Neural cell (in vitro differentiated cells): ENCODE data around the gene OXSR1. TPM values are rescaled to one million over a fixed set of nuclear protein-coding genes. Genes with fewer than 3 reads are reported as not detected.

Experiments
- H2AFZ ChIP-seq: fragments of 200-600, 300-800 bp; sonication (generic), shearing (Covaris generic); 2 replicates; pipeline ENCODE4 v1.6.0; 2014; ENCODE audit warnings: low read depth, mild to moderate bottlenecking, antibody characterized with exemption, low read length, moderate library complexity
- H3F3A ChIP-seq: fragments of 200-600 bp; shearing (Covaris generic); 2 replicates; pipeline ENCODE4 v1.6.1; 2016; ENCODE audit warnings: mild to moderate bottlenecking, moderate library complexity, mixed read lengths, antibody characterized with exemption, low read length; ENCODE audit not compliant: insufficient read depth, poor library complexity, severe bottlenecking
- H3K27ac ChIP-seq: fragments of 200-600, 300-800 bp; sonication (generic), shearing (Covaris generic); 2 replicates; pipeline ENCODE4 v1.5.1; 2014; ENCODE audit warnings: mild to moderate bottlenecking, low read length, moderate library complexity
- H3K27me3 ChIP-seq: fragments of 300-800, 200-600 bp; sonication (generic), shearing (Covaris generic); 2 replicates; pipeline ENCODE4 v1.6.0; 2014; ENCODE audit warnings: mild to moderate bottlenecking, low read depth, low read length, moderate library complexity; ENCODE audit not compliant: insufficient read depth
- H3K36me3 ChIP-seq: fragments of 300-800, 200-600 bp; sonication (generic), shearing (Covaris generic); 2 replicates; pipeline ENCODE4 v1.5.1; 2014; ENCODE audit warnings: mild to moderate bottlenecking, antibody characterized with exemption, low read length, moderate library complexity; ENCODE audit not compliant: insufficient read depth
- H3K4me2 ChIP-seq: fragments of 300-800, 200-600 bp; sonication (generic), shearing (Covaris generic); 2 replicates; pipeline ENCODE4 v1.6.0; 2014; ENCODE audit warnings: mild to moderate bottlenecking, low read length
- H3K4me3 ChIP-seq: fragments of 300-800, 200-600 bp; sonication (generic), shearing (Covaris generic); 2 replicates; pipeline ENCODE4 v1.5.1; 2014; ENCODE audit warnings: mild to moderate bottlenecking, low read length, moderate library complexity
- H3K79me2 ChIP-seq: fragments of 200-600 bp; shearing (Covaris generic); replicated peaks from 2 replicates; pipeline ENCODE4 v1.6.0; 2014; ENCODE audit warnings: mild to moderate bottlenecking, low read length, moderate library complexity; ENCODE audit not compliant: insufficient read depth
- H3K9ac ChIP-seq: fragments of 300-800, 200-600 bp; sonication (generic), shearing (Covaris generic); 2 replicates; pipeline ENCODE4 v1.6.1; 2016; ENCODE audit warnings: mild to moderate bottlenecking, low read length, mixed read lengths
- H3K9me2 ChIP-seq: fragments of 200-600 bp; shearing (Covaris generic); 2 replicates; pipeline ENCODE4 v1.6.1; 2016; ENCODE audit warnings: mild to moderate bottlenecking, low read length, mixed read lengths; ENCODE audit not compliant: insufficient read depth
- H3K9me3 ChIP-seq: fragments of 200-600, 300-800 bp; sonication (generic), shearing (Covaris generic); 2 replicates; pipeline ENCODE4 v1.6.1; 2016; ENCODE audit warnings: mild to moderate bottlenecking, mixed run types, low read length, moderate library complexity, mixed read lengths
- H4K20me1 ChIP-seq: fragments of 200-600 bp; shearing (Covaris generic); 2 replicates; pipeline ENCODE4 v1.6.1; 2016; ENCODE audit warnings: mild to moderate bottlenecking, mixed run types; ENCODE audit not compliant: insufficient read depth
- EP300 ChIP-seq: fragments of 450-650 bp; conservative IDR thresholded peaks from 2 replicates; pipeline ENCODE4 v1.6.1; 2014; ENCODE audit warnings: antibody characterized with exemption, mild to moderate bottlenecking, moderate library complexity; ENCODE audit not compliant: poor library complexity, severe bottlenecking
- EZH2 ChIP-seq: fragments of 200-600, 300-800 bp; shearing (Covaris generic), sonication (generic); IDR thresholded peaks from 2 replicates; pipeline ENCODE4 v1.6.1; 2014; ENCODE audit warnings: antibody characterized with exemption, low read length, borderline replicate concordance, mild to moderate bottlenecking; ENCODE audit not compliant: insufficient read depth, poor library complexity, severe bottlenecking
- MXI1 ChIP-seq: fragments of 450-650 bp; conservative IDR thresholded peaks from 2 replicates; pipeline ENCODE4 v1.6.1; 2014; ENCODE audit warnings: antibody characterized with exemption, mild to moderate bottlenecking; ENCODE audit not compliant: poor library complexity, severe bottlenecking
- POLR2AphosphoS5 ChIP-seq: IDR thresholded peaks from 2 replicates; pipeline ENCODE4 v1.6.1; 2012
- RAD21 ChIP-seq: fragments of 450-650 bp; conservative IDR thresholded peaks from 2 replicates; pipeline ENCODE4 v1.6.1; 2014; ENCODE audit warnings: antibody characterized with exemption, mild to moderate bottlenecking, moderate library complexity
- SMC3 ChIP-seq: fragments of 450-650 bp; conservative IDR thresholded peaks from 2 replicates; pipeline ENCODE4 v1.6.1; 2014; ENCODE audit warnings: antibody characterized with exemption, mild to moderate bottlenecking, moderate library complexity; ENCODE audit not compliant: poor library complexity
- TAF1 ChIP-seq: IDR thresholded peaks from 2 replicates; pipeline ENCODE4 v1.6.1; 2012; ENCODE audit warnings: low read depth
- polyA plus RNA-seq: library from polyadenylated mRNA; depleted of rRNA; stranded (reverse); fragments of >200 nt; gene quantifications from 2 replicates; pipeline ENCODE4 v1.2.3, GENCODE V29; 2014
- TF ChIP-seq, protein P1 (sequence below): fragments of 450-650 bp; IDR thresholded peaks from 2 replicates; pipeline ENCODE4 v1.5.1; 2014; ENCODE audit warnings: antibody characterized with exemption, mild to moderate bottlenecking, moderate library complexity; ENCODE audit not compliant: poor library complexity, severe bottlenecking
- TF ChIP-seq, protein P2 (sequence below): IDR thresholded peaks from 2 replicates; pipeline ENCODE4 v1.6.1; 2012; ENCODE audit warnings: borderline replicate concordance

The OXSR1 gene
- polyA plus RNA-seq, 1 donor from 2014 or later: 50.8 TPM

DNA sequence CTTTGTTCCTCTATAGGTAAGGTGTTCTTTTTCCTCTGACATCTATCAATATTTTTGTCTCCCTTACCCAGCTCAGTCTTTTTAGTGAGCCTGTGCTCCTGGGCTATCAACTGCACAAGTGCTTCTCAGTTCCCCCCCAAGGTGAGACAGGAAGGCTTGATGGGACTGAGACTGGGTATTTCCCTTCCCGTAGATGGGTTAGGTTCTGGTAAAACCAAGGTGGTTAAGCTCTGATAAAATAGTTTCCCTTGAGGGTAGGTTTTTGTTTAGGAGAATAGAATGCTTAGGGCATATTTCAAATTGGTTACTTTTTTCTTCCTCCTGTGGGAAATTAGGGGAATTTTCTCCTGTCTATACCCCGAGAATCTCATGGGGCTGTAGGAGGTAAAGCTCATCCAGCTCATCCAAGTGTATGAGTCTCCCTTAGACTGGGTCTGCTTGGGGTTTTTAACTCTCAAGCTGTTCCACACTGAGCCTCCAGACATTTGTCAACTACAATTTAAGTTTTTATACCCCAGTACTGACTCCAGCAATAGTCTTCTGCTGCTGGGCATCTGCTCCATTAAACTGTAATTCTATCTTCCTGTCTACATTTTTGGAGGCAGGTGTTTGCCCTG, 44.9 kb downstream of the OXSR1 start:
- Histone ChIP-seq H3K27me3 (no peaks in the 10 kb centered on the region), H3K4me2 (no peak overlapping the region), H3K79me2 (no peaks in the 10 kb centered on the region), H3K27ac (no peak overlapping the region), H3K4me3 (no peak overlapping the region), H3K36me3 (no peaks in the 10 kb centered on the region), H3K9me2 (no peaks in the 10 kb centered on the region), H4K20me1 (no peaks in the 10 kb centered on the region), H3K9me3 (no peaks in the 10 kb centered on the region), H3K9ac (no peak overlapping the region), H2AFZ (no peak overlapping the region), H3F3A (no peaks in the 10 kb centered on the region)
- TF ChIP-seq POLR2AphosphoS5 (no peak), MXI1 (no peak), EZH2 (no peak), EP300 (no peak), TAF1 (no peak), SMC3 (no peak), RAD21 (no peak)
- TF ChIP-seq, protein P1, sequence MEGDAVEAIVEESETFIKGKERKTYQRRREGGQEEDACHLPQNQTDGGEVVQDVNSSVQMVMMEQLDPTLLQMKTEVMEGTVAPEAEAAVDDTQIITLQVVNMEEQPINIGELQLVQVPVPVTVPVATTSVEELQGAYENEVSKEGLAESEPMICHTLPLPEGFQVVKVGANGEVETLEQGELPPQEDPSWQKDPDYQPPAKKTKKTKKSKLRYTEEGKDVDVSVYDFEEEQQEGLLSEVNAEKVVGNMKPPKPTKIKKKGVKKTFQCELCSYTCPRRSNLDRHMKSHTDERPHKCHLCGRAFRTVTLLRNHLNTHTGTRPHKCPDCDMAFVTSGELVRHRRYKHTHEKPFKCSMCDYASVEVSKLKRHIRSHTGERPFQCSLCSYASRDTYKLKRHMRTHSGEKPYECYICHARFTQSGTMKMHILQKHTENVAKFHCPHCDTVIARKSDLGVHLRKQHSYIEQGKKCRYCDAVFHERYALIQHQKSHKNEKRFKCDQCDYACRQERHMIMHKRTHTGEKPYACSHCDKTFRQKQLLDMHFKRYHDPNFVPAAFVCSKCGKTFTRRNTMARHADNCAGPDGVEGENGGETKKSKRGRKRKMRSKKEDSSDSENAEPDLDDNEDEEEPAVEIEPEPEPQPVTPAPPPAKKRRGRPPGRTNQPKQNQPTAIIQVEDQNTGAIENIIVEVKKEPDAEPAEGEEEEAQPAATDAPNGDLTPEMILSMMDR: no peak
- TF ChIP-seq, protein P2, sequence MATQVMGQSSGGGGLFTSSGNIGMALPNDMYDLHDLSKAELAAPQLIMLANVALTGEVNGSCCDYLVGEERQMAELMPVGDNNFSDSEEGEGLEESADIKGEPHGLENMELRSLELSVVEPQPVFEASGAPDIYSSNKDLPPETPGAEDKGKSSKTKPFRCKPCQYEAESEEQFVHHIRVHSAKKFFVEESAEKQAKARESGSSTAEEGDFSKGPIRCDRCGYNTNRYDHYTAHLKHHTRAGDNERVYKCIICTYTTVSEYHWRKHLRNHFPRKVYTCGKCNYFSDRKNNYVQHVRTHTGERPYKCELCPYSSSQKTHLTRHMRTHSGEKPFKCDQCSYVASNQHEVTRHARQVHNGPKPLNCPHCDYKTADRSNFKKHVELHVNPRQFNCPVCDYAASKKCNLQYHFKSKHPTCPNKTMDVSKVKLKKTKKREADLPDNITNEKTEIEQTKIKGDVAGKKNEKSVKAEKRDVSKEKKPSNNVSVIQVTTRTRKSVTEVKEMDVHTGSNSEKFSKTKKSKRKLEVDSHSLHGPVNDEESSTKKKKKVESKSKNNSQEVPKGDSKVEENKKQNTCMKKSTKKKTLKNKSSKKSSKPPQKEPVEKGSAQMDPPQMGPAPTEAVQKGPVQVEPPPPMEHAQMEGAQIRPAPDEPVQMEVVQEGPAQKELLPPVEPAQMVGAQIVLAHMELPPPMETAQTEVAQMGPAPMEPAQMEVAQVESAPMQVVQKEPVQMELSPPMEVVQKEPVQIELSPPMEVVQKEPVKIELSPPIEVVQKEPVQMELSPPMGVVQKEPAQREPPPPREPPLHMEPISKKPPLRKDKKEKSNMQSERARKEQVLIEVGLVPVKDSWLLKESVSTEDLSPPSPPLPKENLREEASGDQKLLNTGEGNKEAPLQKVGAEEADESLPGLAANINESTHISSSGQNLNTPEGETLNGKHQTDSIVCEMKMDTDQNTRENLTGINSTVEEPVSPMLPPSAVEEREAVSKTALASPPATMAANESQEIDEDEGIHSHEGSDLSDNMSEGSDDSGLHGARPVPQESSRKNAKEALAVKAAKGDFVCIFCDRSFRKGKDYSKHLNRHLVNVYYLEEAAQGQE: no peak

DNA sequence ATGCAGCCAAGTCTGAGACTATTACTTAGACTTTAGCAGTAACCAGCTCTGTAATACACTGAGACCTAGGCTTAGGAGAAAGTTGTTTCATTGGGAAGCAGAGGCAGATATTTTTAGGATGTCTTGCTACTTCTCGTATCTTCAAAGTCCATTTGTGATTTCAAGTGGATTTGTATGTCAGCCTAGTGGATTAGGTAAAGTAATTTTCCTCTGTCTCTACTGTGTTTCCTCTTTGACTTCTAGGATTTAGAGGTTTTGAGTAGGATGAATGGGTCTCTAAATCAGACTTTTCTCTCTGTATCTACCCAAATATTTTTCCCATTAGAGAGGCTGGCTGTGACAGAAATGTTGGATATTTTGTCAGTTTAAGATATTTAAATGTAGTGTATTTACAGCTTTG, 46.8 kb downstream of the OXSR1 start:
- Histone ChIP-seq H3K36me3 (no peaks in the 10 kb centered on the region), H3K4me2 (no peak overlapping the region), H3F3A (no peaks in the 10 kb centered on the region), H4K20me1 (no peaks in the 10 kb centered on the region), H3K4me3 (no peak overlapping the region), H3K9me2 (no peaks in the 10 kb centered on the region), H3K9ac (no peak overlapping the region), H3K27me3 (no peaks in the 10 kb centered on the region), H3K27ac (no peak overlapping the region), H3K79me2 (no peaks in the 10 kb centered on the region), H2AFZ (no peak overlapping the region), H3K9me3 (no peaks in the 10 kb centered on the region)
- no peak for TF ChIP-seq MXI1
- no peak for TF ChIP-seq SMC3
- TF ChIP-seq EZH2: no peak
- no peak for TF ChIP-seq TAF1
